Measurements from ENCODE around the gene FAM117B. TPM values are rescaled to one million over a fixed set of nuclear protein-coding genes. Genes with fewer than 3 reads are reported as not detected.

FAM117B gene
- total RNA-seq, 4 donors from 2014 or later, result 1.7 to 12.3 (median 5.8) TPM

DNA sequence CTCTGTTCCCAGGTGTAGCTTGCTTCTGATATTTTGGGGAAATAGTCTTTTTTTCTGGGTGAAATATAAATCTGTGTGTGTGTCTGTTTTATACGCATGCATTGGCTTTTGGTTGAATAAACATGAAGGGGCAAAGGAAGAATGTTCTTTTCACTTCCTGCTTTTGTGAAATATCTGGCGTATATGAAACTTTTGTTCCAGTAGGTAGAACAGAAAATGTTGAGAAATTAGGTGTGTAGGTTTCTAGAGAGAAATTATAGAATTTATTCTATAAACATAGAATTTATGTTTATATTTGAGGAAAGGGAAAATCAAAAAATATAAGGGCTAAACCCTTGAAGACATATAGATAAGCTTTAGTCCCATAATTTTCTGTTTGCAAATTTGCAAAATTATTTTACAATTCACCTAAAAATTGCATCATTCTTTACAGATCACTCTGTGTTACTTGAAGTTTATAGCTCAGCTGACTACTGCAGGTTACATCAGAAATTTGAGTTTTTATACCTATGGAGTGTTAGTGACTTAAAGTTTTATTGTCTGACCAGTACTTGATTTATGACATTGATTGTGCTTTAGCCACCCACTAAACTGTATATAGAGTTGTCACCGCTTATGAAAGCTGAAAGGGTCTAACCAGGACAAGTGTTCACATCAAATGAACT, 116.1 kb downstream of the FAM117B start:
- TF ChIP-seq, protein P1, sequence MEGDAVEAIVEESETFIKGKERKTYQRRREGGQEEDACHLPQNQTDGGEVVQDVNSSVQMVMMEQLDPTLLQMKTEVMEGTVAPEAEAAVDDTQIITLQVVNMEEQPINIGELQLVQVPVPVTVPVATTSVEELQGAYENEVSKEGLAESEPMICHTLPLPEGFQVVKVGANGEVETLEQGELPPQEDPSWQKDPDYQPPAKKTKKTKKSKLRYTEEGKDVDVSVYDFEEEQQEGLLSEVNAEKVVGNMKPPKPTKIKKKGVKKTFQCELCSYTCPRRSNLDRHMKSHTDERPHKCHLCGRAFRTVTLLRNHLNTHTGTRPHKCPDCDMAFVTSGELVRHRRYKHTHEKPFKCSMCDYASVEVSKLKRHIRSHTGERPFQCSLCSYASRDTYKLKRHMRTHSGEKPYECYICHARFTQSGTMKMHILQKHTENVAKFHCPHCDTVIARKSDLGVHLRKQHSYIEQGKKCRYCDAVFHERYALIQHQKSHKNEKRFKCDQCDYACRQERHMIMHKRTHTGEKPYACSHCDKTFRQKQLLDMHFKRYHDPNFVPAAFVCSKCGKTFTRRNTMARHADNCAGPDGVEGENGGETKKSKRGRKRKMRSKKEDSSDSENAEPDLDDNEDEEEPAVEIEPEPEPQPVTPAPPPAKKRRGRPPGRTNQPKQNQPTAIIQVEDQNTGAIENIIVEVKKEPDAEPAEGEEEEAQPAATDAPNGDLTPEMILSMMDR (IDR thresholded peaks at IDR 0.05), result no peak
- no peak for DNase-seq (ENCODE audit: low spot score)
- ATAC-seq (ENCODE audit: low FRiP score), result no peak

DNA sequence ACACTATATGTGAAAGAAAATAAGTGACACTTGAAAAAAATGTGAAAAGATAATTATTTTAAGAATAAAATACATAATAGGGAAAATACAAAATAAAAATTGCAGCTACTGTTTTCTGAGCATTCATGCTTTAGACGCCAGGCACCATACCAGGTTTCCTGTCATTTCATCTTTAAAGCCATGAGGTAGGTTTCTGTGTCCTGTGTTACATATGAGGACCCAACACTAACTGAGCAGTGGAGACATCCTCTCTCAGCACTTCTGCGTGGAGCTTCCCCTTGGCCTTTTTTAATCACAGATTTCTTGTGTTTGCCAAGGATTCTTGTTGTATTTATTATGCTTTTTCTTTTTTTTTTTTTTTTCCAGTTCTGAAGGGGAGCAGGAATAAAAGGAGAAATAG, 117.3 kb downstream of the FAM117B start:
- no peak for DNase-seq (ENCODE audit: low spot score)
- no peak for ATAC-seq (ENCODE audit: low FRiP score)
- TF ChIP-seq, protein P1 (IDR thresholded peaks at IDR 0.05), result no peak

DNA sequence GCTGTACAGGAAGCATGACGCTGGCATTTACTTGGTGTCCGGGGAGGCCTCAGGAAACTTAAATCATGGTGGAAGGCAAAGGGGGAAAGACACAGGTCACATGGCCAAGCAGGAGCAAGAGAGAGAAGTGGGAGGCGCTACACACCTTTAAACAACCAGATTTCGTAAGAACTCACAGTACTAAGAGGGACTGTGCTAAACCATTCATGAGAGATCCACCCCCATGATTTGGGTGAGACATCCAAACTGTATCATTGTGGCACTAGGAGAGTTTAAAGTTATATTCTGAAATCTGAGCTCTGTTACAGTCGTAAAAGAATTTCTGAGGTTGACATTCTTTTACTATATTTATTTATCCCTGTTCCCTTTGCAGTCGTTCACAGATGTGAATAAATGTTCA, 120.2 kb downstream of the FAM117B start:
- no peak for ATAC-seq (ENCODE audit: low FRiP score)

DNA sequence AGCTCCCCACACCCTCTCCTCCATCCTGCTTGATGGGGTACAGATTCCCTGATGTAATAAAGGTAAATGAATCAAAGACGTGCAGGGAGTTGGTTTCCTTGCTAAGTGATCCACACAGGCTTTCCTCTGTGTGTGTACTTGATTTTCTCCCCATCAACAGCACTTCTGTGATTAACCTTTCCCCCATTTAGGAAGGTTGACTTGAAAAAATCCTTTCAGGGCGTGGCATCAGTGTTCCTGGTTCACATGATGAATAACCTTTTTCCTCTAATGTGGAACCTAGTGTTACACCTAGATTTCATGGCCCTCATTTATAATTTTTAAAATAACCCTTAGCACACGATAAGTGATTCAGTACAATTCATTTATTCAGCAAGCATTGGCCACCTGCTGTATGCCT, 121.8 kb downstream of the FAM117B start:
- no peak for ATAC-seq (ENCODE audit: low FRiP score)
- TF ChIP-seq, protein P1 (IDR thresholded peaks at IDR 0.05), result no peak
- no peak for DNase-seq (ENCODE audit: low spot score)

More for the DNA sequence above, 120.2 kb downstream of the FAM117B start:
- TF ChIP-seq, protein P1 (IDR thresholded peaks at IDR 0.05), result no peak
- DNase-seq (ENCODE audit: low spot score), result no peak

GRCh38 chr2:202757339-202757738, 122.6 kb downstream of the FAM117B start:
- TF ChIP-seq, protein P1 (IDR thresholded peaks at IDR 0.05), result no peak
- ATAC-seq (ENCODE audit: low FRiP score), result no peak
- DNase-seq (ENCODE audit: low spot score), result no peak

DNA sequence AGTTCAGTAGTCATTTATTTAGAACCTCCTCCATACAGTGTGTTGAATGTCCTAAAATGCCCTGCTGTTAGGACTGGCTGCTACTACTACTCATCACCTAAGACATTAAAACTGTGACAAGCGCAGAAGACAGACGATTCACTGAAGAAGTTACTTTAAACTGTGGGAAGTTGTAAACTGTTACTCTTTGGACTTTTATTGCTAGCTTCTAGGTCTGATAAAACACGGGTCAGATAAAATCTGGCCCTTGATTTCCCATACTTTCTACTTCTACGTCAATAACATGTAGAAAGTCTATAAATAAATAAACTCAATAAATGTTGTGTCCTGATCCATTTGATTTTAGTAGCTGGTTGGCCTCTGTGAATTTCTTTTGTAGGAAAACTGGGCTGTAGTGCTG, 123.4 kb downstream of the FAM117B start:
- no peak for DNase-seq (ENCODE audit: low spot score)
- ATAC-seq (ENCODE audit: low FRiP score), result no peak
- TF ChIP-seq, protein P1 (IDR thresholded peaks at IDR 0.05), result no peak

DNA sequence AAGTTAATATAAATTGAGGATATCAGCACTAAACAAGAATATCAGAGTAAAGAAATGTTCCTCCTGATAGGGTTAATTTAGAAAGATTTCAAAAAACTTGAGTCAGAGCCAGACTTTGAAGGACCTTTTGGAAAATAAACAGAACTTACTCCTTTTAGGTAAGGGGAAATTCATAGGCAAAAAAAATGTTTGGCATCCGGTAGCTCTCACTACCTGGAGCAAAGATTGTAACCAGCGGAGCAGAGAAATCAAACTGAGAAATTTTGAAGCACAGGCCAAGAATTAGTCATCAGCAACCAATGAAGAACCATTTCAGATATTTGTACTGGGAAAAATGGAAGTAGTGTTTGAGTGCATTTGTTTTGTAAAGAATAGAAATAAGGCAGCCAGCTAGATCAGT, 123.8 kb downstream of the FAM117B start:
- TF ChIP-seq, protein P1 (IDR thresholded peaks at IDR 0.05), result no peak
- DNase-seq (ENCODE audit: low spot score) (no peak), ATAC-seq (ENCODE audit: low FRiP score) (no peak)

All from omental fat pad (tissue), 4 donors.